CD4-positive, CD25-positive, alpha-beta regulatory T cell (primary cell): ENCODE results near the gene ATR. TPM values are rescaled to one million over a fixed set of nuclear protein-coding genes. Genes with fewer than 3 reads are reported as not detected.
"Not testable (repeated sequence)": the region's sequence is repeated elsewhere in the genome, so short reads cannot be mapped to it uniquely, and the experiment has no call there.

Experiments
- ATAC-seq, 2 donors: fragments of 150-1000 bp; cut with Tn5 transposase; one replicate each; pipeline ENCODE4 v1.10.0; 2021; ENCODE audit warnings: low read depth in 2 of 2, moderate number of reproducible peaks in 2 of 2, moderate library complexity in 1 of 2
- DNase-seq, 3 donors: peaks; one replicate each; pipeline versions ENCODE4 v3.0.0 to v3.0.0-alpha.2; 2012 to 2022; ENCODE audit warnings: mixed read lengths in 1 of 3
- H3K27ac ChIP-seq: one replicate; pipeline ENCODE4 v1.7.0; 2013; ENCODE audit warnings: mild to moderate bottlenecking, low read length; ENCODE audit not compliant: insufficient read depth, poor library complexity, severe bottlenecking
- H3K27me3 ChIP-seq: one replicate; pipeline ENCODE4 v1.7.0; 2013; ENCODE audit warnings: low read length; ENCODE audit not compliant: control insufficient read depth, insufficient read depth
- H3K36me3 ChIP-seq: one replicate; pipeline ENCODE4 v1.7.0; 2013; ENCODE audit warnings: mild to moderate bottlenecking, low read length, moderate library complexity; ENCODE audit not compliant: control insufficient read depth, insufficient read depth
- H3K4me1 ChIP-seq: 2 replicates; pipeline ENCODE4 v1.7.0; 2013; ENCODE audit warnings: mild to moderate bottlenecking, low read length; ENCODE audit not compliant: insufficient read depth, control insufficient read depth, poor library complexity, severe bottlenecking
- H3K4me3 ChIP-seq: one replicate; pipeline ENCODE4 v1.7.0; 2013; ENCODE audit warnings: low read depth, mild to moderate bottlenecking, low read length, moderate library complexity
- H3K9me3 ChIP-seq, 2 experiments: 1 replicate in 1 of 2; 2 replicates in 1 of 2; pipeline ENCODE4 v1.7.0; 2013; ENCODE audit warnings: low read length in 2 of 2, mild to moderate bottlenecking in 1 of 2, moderate library complexity in 1 of 2; ENCODE audit not compliant: control insufficient read depth in 2 of 2
- H3K27ac Mint-ChIP-seq, 3 donors: one replicate each; pipeline ENCODE4 v1.8.0; 2020 to 2022; ENCODE audit warnings: mild to moderate bottlenecking in 3 of 3, mixed read lengths in 3 of 3, moderate library complexity in 2 of 3
- H3K27me3 Mint-ChIP-seq: one replicate; pipeline ENCODE4 v1.8.0; 2022; ENCODE audit warnings: mild to moderate bottlenecking, mixed read lengths
- H3K36me3 Mint-ChIP-seq: one replicate; pipeline ENCODE4 v1.8.0; 2020; ENCODE audit warnings: mixed read lengths
- H3K4me1 Mint-ChIP-seq, 4 donors: one replicate each; pipeline ENCODE4 v1.8.0; 2020 to 2022; ENCODE audit warnings: mixed read lengths in 4 of 4, mild to moderate bottlenecking in 1 of 4
- H3K4me3 Mint-ChIP-seq, 4 donors: one replicate each; pipeline ENCODE4 v1.8.0; 2020 to 2022; ENCODE audit warnings: mild to moderate bottlenecking in 4 of 4, mixed read lengths in 4 of 4, moderate library complexity in 3 of 4
- H3K9me3 Mint-ChIP-seq, 7 donors: one replicate each; pipeline ENCODE4 v1.8.0; 2020 to 2022; ENCODE audit warnings: mixed read lengths in 7 of 7, mild to moderate bottlenecking in 3 of 7, moderate library complexity in 2 of 7
- polyA plus RNA-seq, 4 donors: library from polyadenylated mRNA; unstranded; fragments of 300-500 nt; fragmentation: Illumina TruSeq; gene quantifications; one replicate each; pipeline ENCODE4 v1.2.3, GENCODE V29; 2021
- total RNA-seq: library from RNA; stranded (reverse); gene quantifications from one replicate; pipeline ENCODE4 v1.2.3, GENCODE V29; 2022

Gene ATR
- total and polyA plus RNA-seq, 5 donors from 2014 or later, result 9.7 to 38.3 (median 13.6) TPM

DNA sequence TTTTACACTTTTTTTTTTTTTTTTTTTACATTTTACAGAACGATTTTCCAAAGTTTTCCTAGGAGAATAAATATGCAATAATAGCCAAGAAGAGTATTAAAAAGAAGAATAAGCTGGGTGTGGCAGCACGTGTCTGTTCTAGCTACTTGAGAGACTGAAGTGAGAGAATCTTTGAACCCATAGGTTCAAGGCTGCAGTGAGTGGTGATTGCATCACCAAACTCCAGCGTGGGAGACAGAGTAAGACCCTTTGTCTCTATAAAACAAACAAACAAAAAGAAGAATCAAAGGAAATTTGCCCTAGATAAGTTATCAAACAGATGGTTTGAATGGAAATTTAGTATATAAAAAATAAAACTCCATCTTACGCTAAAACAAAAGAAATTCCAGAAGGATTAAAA is 144.0 kb downstream of the ATR start:
- no peak overlapping the region for H3K27ac ChIP-seq
- no peaks in the 10 kb centered on the region for H3K27me3 ChIP-seq
- Mint-ChIP-seq H3K4me1 (peaks cover 35 to 52% (median 48%) of the 10 kb centered on the region in 4 donors), H3K27me3 (no peaks in the 10 kb centered on the region), H3K4me3 (no peak overlapping the region), H3K36me3 (peaks cover 23% of the 10 kb centered on the region), H3K9me3 (no peaks in the 10 kb centered on the region), H3K27ac (no peak overlapping the region)
- H3K4me1 ChIP-seq, result peaks cover 7% of the 10 kb centered on the region
- peaks cover 38% of the 10 kb centered on the region for H3K36me3 ChIP-seq
- ATAC-seq (no peak), DNase-seq (no peak)
- H3K9me3 ChIP-seq, result no peaks in the 10 kb centered on the region
- H3K4me3 ChIP-seq, result no peak overlapping the region

GRCh38 chr3:142433110-142433509 is 145.4 kb downstream of the ATR start:
- ATAC-seq, result no peak
- Mint-ChIP-seq H3K4me1 (peaks cover 31 to 47% (median 39%) of the 10 kb centered on the region in 4 donors), H3K36me3 (peaks cover 29% of the 10 kb centered on the region), H3K4me3 (no peak overlapping the region), H3K27me3 (no peaks in the 10 kb centered on the region), H3K27ac (no peak overlapping the region), H3K9me3 (no peaks in the 10 kb centered on the region)
- H3K36me3 ChIP-seq, result peaks cover 49% of the 10 kb centered on the region
- H3K4me3 ChIP-seq, result peak overlapping the region; percentile 34
- H3K27ac ChIP-seq, result peak overlapping the region; percentile 49
- H3K27me3 ChIP-seq, result no peaks in the 10 kb centered on the region
- no peaks in the 10 kb centered on the region for H3K9me3 ChIP-seq
- DNase-seq, result peak in 1 of 3 donors; percentile 7
- peaks cover 7% of the 10 kb centered on the region for H3K4me1 ChIP-seq

- DNase-seq (no peak), ATAC-seq (no peak)
- Mint-ChIP-seq H3K27ac (no peak overlapping the region), H3K36me3 (peaks cover 29% of the 10 kb centered on the region), H3K4me3 (no peak overlapping the region), H3K27me3 (no peaks in the 10 kb centered on the region), H3K9me3 (no peaks in the 10 kb centered on the region), H3K4me1 (peaks cover 22 to 37% (median 30%) of the 10 kb centered on the region in 4 donors)
- Histone ChIP-seq H3K4me1 (no peaks in the 10 kb centered on the region), H3K9me3 (no peaks in the 10 kb centered on the region), H3K27me3 (no peaks in the 10 kb centered on the region), H3K36me3 (peaks cover 68% of the 10 kb centered on the region), H3K4me3 (no peak overlapping the region), H3K27ac (no peak overlapping the region)
These were observed 149.0 kb downstream of the ATR start for GRCh38 chr3:142429582-142429981.

DNA sequence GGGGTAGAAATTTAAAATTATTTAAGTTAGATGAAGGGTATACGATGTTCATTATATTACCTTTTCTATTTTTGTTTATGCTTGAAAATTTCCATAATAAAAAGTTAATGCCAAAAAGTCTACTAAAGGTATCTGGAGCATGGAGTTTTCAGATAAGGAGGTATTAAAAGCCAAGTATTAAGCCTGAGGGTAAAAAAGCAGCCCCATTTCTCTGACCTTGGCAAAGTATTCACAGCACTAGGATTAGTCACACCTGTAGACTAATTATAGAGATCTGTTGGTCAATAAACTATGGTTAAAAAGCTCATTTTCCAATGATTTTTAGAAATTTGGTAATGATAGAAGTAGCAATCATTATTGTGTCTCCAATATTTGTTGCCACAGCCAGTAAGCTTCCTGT is 153.8 kb downstream of the ATR start:
- peaks cover 26% of the 10 kb centered on the region for H3K36me3 Mint-ChIP-seq
- H3K4me3 Mint-ChIP-seq, result no peak overlapping the region
- H3K27ac Mint-ChIP-seq, result no peak overlapping the region

GRCh38 chr3:142418926-142419592 is 159.5 kb downstream of the ATR start:
- ATAC-seq (no peak), DNase-seq (no peak)
- H3K4me3 Mint-ChIP-seq, result no peak overlapping the region
- H3K36me3 Mint-ChIP-seq, result peaks cover 37% of the 10 kb centered on the region
- Histone ChIP-seq H3K27me3 (no peaks in the 10 kb centered on the region), H3K36me3 (peaks cover 86% of the 10 kb centered on the region), H3K4me3 (no peak overlapping the region), H3K27ac (no peak overlapping the region), H3K9me3 (no peaks in the 10 kb centered on the region), H3K4me1 (no peaks in the 10 kb centered on the region)
- no peaks in the 10 kb centered on the region for H3K9me3 Mint-ChIP-seq
- H3K27ac Mint-ChIP-seq, result no peak overlapping the region
- no peaks in the 10 kb centered on the region for H3K27me3 Mint-ChIP-seq
- H3K4me1 Mint-ChIP-seq, result peaks cover 0 to 12% (median 1%) of the 10 kb centered on the region in 4 donors

More for the DNA sequence above, 153.8 kb downstream of the ATR start:
- no peaks in the 10 kb centered on the region for H3K4me1 ChIP-seq
- no peak overlapping the region for H3K27ac ChIP-seq
- Mint-ChIP-seq H3K27me3 (no peaks in the 10 kb centered on the region), H3K4me1 (peaks cover 6 to 35% (median 15%) of the 10 kb centered on the region in 4 donors), H3K9me3 (no peaks in the 10 kb centered on the region)
- no peaks in the 10 kb centered on the region for H3K27me3 ChIP-seq
- H3K36me3 ChIP-seq, result peaks cover 79% of the 10 kb centered on the region
- no peak overlapping the region for H3K4me3 ChIP-seq
- H3K9me3 ChIP-seq, result no peaks in the 10 kb centered on the region
- DNase-seq, result no peak
- ATAC-seq, result no peak

GRCh38 chr3:142417302-142417701 is 161.2 kb downstream of the ATR start:
- Mint-ChIP-seq H3K36me3 (peaks cover 39% of the 10 kb centered on the region), H3K9me3 (no peaks in the 10 kb centered on the region), H3K27ac (no peak overlapping the region), H3K4me3 (no peak overlapping the region), H3K4me1 (peaks cover 0 to 5% (median under 1%) of the 10 kb centered on the region in 4 donors), H3K27me3 (no peaks in the 10 kb centered on the region)
- Histone ChIP-seq H3K4me3 (no peak overlapping the region), H3K4me1 (no peaks in the 10 kb centered on the region), H3K27ac (no peak overlapping the region), H3K36me3 (peaks cover 88% of the 10 kb centered on the region), H3K27me3 (no peaks in the 10 kb centered on the region), H3K9me3 (no peaks in the 10 kb centered on the region)
- no peak for DNase-seq
- ATAC-seq, result no peak

GRCh38 chr3:142400537-142400936 is 178.0 kb downstream of the ATR start:
- H3K9me3 Mint-ChIP-seq, H3K27ac ChIP-seq, H3K4me1 ChIP-seq, H3K27me3 Mint-ChIP-seq, ATAC-seq, H3K4me3 Mint-ChIP-seq, H3K9me3 ChIP-seq, H3K4me3 ChIP-seq, DNase-seq, H3K27me3 ChIP-seq, H3K27ac Mint-ChIP-seq: not testable (repeated sequence)
- Mint-ChIP-seq H3K4me1 (peaks cover 0 to 16% (median 5%) of the 10 kb centered on the region in 4 donors), H3K36me3 (peaks cover 59% of the 10 kb centered on the region)
- peaks cover 91% of the 10 kb centered on the region for H3K36me3 ChIP-seq
